Right lung (tissue), 10 donors: ENCODE results near the gene GRHL1. TPM values are rescaled to one million over a fixed set of nuclear protein-coding genes. Genes with fewer than 3 reads are reported as not detected.
A peak's percentile ranks its signal among the peaks of the same experiment; 100 is the strongest.
"Not testable (repeated sequence)": the region's sequence is repeated elsewhere in the genome, so short reads cannot be mapped to it uniquely, and the experiment has no call there.

Experiments used
- DNase-seq, 2 donors: peaks; one replicate each; pipeline ENCODE4 v3.0.0-alpha.2; 2013
- long read RNA-seq, 8 donors: transcript quantifications; one replicate each; lab custom pipeline, GENCODE V29; 2026
- polyA plus RNA-seq, 5 donors: library from polyadenylated mRNA; unstranded; fragments of 120-200 nt; gene quantifications; one replicate each; pipeline versions ENCODE4 v1.2.1 to v1.2.3, GENCODE V29; 2013; ENCODE audit warnings: inconsistent platforms in 1 of 5, low replicate concordance in 1 of 5; ENCODE audit not compliant: insufficient read length in 5 of 5, insufficient read depth in 1 of 5

Gene GRHL1
- polyA plus RNA-seq, result 1 to 10 TPM; 4.0 to 8.1 (median 6.9) TPM
- long read RNA-seq, donor 1, partial matches to known transcripts, result 5 of 6 reads
- long read RNA-seq, donor 1, other reads (novel, unspliced or antisense), result 0 of 6 reads
- long read RNA-seq, donor 2, partial matches to known transcripts, result 0 of 1 reads
- long read RNA-seq, donor 2, other reads (novel, unspliced or antisense), result 0 of 1 reads
- long read RNA-seq, donor 3, result 0 reads
- long read RNA-seq, donor 4, result 0 reads
- long read RNA-seq, donor 5, partial matches to known transcripts, result 0 of 1 reads
- long read RNA-seq, donor 5, other reads (novel, unspliced or antisense), result 0 of 1 reads
- long read RNA-seq, donor 6, partial matches to known transcripts, result 0 of 1 reads
- long read RNA-seq, donor 6, other reads (novel, unspliced or antisense), result 0 of 1 reads
- long read RNA-seq, donor 7, result 0 reads
- long read RNA-seq, donor 8, result 0 reads

DNA sequence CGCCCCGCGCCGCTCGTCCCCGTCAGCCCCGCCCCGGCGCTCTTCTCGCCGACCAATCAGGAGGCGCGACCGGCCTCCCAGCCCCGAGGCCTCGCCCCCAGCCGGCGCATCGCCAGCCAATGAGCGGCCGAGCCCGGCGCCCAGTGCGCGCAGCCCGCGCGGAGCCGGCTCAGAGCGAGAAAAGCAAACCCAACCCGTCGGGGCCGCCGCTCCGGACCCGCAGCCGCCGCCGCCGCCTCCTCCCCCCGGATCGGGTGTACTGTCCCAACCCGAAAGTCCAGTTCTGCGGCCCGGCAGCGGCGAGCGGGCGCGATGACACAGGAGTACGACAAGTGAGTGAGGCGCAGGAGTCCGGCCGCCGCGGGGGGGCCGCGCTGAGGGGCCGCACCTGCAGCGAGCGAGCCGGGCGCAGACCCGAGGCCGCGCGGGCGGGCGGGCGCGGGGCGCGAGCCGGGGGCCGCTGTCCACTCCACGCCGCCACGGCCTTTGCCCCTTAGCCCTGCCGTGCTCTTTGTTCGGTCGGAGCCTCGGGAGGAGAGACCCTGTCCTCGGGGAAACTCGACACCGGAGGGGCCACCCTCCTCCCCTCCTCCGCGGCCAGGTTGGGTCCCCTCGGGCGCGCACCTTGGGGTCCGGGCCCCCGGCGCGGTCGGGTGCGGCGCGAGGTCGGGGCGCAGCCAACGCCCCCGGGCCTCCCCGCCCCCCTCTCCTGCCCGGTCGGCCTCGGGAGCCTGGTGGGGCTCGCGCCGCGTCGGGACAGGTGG, at the start of gene GRHL1:
GRHL1 (plus strand) TSS at position 172 of the 764 bp plus-strand sequence; CDS start at position 313, 141 bp downstream.
- peak; percentile 91 for DNase-seq

DNA sequence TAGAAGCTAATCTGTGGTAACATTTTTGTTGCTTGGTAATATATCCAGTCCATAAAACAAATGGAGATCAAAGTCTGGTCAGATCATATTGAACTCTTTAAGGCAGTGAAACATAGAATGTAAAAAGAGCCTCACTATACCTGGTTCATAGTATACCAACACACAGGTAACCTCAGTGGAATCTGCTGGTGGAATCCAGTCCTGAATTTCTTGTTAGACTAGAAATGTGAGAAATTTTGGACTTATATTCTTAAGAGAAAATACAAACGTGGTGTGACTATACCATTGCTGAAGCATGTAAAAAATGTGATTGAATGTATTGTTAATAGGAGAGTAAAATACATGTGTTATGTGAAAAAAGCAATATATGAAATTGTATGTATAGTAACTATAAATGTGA, 46.1 kb upstream of the GRHL1 start:
- no peak for DNase-seq

GRCh38 chr2:9907402-9907801, 44.1 kb upstream of the GRHL1 start:
- DNase-seq, result no peak

GRCh38 chr2:9908639-9909038, 42.9 kb upstream of the GRHL1 start:
- no peak for DNase-seq

- DNase-seq, result no peak
Measured at GRCh38 chr2:9909106-9909505, 42.4 kb upstream of the GRHL1 start.

GRCh38 chr2:9910699-9911098, 40.8 kb upstream of the GRHL1 start:
- no peak for DNase-seq

GRCh38 chr2:9912468-9912867, 39.0 kb upstream of the GRHL1 start:
- DNase-seq, result no peak

DNA sequence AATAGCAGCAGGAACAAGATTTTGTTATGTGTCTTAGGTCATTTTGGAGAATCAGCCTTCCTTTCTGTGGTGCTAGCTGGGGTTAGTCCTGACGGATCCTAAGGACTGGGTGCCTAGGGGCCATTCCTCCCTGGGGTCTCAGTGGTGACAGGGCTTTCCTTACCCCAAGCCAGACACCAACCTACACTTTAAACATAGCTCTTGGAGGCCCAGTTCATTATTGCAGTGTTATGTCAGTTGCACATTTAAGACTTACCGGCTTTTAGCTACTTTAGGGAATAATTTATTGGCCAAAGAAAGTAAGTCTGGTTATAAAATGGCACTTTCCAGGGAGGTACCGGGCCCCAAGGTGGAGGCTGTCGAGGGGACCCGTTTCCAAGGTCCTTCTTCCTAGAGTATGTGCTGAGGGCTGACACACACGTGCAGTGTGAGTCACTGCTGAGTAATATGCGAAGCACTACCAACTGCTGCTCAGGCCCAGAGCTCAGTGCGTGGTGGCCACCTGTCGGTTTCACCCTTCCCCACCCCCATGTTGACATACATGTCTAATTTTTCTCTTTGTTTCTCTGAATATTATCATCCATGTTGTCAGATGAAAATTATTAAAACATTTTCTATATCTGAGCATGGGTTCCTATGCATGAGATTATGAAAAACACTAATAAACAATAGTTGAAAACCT, 37.0 kb upstream of the GRHL1 start:
- DNase-seq, result no peak

- DNase-seq, result no peak
Measured at GRCh38 chr2:9918275-9918674, 33.2 kb upstream of the GRHL1 start.

GRCh38 chr2:9919512-9919911, 32.0 kb upstream of the GRHL1 start:
- no peak for DNase-seq

DNA sequence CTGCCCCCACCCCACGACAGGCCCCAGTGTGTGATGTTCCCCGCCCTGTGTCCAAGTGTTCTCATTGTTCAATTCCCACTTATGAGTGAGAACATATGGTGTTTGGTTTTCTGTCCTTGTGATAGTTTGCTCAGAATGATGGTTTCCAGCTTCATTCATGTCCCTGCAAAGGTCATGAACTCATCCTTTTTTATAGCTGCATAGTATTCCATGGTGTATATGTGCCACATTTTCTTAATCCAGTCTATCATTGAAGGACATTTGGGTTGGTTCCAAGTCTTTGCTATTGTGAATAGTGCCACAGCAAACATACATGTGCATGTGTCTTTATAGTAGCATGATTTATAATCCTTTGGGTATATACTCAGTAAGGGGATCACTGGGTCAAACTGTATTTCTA, 24.5 kb upstream of the GRHL1 start:
- DNase-seq, result not testable (repeated sequence)

- no peak for DNase-seq
Measured at GRCh38 chr2:9937258-9937657, 14.2 kb upstream of the GRHL1 start.

GRCh38 chr2:9937968-9938367, 13.5 kb upstream of the GRHL1 start:
- no peak for DNase-seq

GRCh38 chr2:9939587-9940485, 11.7 kb upstream of the GRHL1 start:
- peak in 1 of 2 donors; percentile 34 for DNase-seq

DNA sequence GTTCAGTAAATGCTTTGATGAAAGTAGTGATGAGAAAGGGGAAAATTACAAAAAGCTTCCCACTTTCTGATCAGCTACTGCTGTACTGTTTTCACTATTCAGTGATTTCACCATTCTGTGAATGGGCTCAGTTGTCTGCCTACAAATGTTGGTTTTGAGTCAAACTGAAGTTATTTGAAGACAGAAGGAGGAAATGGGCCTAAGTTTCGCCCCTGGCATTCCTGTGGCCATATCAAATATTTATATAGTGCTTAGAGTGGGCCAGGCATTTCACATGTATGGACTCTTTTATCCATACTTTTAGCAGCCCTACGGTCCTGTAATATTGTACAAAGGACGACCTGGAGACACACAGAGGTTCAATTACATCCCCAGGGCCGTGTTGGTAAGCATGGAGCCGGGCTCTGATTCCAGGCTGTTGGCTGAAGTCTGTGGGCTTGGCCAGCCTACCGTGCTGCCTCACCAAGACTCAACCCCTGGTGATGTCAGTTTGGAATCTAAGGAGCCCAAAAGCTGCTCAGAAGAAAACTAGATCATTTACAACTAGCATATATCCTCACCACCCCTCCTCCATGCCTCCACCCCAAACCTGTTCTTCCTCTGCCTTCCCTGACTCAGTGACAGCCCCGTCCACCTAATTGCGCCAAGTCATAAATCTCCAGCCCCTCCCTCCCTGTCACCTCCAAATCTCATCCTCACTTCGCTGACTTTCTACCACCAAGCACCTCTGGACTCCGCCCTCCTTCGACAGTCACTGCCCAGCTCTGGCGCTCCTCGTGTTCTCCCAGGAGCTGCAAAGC, 10.1 kb upstream of the GRHL1 start:
- no peak for DNase-seq

GRCh38 chr2:9941996-9942390, 9.5 kb upstream of the GRHL1 start:
- DNase-seq, result no peak

DNA sequence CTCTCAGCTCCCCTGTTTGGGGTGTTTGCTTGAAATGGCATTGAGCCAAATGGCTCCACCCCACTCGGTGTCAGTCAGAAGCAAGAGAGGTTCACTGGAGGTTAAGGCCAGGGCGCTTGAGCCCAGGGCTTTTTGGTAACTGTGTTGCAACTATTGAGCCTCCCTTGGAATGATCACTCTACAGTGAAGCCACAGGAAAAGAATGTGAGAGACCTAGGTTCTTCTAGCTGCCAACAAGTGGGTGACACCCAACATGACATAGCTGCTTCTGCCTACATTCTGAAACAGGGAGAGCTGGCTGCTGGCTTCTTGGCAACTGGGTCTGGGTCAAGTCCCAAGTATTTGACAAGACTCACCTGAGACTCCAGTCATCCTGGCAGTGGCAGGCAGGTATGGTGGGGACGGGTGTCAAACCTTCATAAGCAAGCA, 7.1 kb upstream of the GRHL1 start:
- no peak for DNase-seq

DNA sequence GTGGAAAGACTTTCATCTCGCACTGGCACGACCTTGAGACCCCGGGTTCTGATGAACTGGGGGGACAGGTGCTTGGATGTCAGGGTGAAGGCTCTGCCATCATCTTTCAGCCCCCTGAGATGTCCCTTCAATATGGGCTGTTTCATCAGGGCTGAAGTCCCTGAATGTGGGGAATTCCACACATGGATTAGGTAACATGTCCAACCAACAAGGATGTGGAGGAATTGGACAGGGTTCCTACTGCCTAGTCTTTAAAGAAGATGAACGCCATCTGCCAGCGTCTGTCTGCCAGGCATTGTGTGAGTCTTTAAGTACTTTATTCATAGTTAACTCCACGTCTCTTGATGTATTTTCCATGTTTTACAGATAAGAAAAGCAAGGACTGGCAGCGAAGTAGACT, 5.9 kb upstream of the GRHL1 start:
- no peak for DNase-seq

DNA sequence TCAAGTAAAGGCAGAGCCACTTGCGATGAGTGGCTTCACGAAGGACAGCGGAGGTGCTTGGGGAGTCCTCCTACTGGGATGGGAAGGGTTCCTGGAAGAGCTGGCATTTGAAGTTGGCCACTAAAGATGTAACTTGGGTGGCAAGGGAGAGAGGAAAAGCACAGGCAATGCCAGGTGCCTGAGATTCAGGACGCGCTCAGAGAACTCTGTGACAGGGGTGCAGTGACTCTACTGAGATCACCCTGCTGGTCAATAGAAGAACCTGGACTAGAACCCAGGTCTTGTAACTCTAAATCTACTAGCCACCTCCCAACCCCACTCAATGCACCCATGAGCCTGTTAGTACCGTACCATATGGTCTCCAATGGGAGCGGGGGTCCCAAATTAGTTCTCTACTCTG, 5.4 kb upstream of the GRHL1 start:
- DNase-seq, result no peak

GRCh38 chr2:9946818-9947217, 4.7 kb upstream of the GRHL1 start:
- no peak for DNase-seq
